ENCODE measurements around the gene GRIK2.

GRIK2 gene

GRCh38 chr6:101811108-101811507 is 417.6 kb downstream of the GRIK2 start:
- DNase-seq, result no peak

DNA sequence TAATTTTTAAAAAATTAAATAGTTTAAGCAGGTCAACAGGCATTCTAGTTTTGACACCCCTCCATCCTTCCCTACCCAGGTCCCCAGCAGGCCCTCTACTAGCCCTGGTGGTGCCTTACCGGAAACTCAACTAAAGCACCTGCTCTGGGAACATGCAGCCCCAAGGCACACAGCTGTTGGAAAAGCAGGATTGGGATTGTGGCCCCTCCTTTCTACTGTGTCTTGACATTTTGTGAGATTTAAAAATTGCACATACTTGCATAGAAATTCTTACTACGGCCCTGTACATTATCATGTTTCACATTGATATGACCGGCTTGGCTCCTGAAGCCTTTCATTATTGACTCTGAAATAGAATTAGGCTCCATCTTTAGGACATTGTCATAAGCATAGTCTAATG is 423.2 kb downstream of the GRIK2 start:
- DNase-seq, result no peak

DNA sequence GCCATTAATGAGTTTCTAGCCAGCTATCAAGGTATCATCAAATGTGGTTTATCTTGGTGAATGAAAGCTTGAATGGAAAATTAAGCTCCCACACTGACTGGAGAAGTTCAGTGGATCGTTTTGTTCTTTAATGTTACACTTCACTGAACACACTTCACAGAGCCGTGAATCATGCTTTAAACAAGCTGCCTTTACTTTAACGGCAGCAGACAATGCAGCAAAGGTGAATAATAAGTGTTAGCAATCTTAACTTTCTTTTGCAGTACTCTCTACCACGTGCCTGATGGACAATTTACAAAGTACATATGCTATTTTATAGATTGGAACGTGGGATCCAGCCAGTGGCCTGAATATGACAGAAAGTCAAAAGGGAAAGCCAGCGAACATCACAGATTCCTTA is 424.5 kb downstream of the GRIK2 start:
- no peak for DNase-seq

DNA sequence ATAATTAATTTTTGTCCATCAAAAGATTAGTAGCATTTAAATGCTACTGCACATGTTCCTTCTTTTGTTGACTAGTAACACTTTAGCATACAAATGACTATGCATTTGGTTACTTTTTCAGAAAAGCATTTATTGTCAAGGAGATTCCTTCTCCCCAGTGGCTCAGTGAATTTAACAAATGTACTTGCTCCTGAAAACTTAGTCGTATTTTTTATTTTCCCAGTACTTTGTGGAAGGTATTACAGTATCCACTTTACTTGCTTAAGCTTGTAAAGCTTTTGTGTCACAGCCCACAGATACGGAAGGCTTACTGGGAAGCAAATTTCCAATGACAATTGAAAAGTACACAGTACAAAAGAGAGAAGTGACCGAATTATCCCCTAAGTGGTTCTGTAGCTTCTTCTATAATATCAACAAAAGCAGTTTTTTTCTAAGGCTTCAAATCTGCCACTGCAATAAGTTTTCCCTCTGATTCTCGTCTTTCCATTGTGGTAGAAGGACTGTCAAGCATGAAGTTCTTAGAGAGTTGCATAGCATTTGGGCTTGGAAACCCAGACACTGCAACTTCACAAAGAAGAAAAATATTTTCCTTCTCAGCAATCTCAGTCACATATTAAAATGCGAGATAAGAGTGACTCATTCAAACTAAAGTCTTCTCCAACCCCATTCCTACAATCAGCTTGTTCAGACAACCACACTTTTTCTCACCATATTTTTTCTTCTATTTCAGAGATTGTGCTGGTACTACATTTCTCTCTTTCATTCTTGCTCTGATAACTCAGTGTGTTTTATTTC is 431.2 kb downstream of the GRIK2 start:
- no peak for DNase-seq

DNA sequence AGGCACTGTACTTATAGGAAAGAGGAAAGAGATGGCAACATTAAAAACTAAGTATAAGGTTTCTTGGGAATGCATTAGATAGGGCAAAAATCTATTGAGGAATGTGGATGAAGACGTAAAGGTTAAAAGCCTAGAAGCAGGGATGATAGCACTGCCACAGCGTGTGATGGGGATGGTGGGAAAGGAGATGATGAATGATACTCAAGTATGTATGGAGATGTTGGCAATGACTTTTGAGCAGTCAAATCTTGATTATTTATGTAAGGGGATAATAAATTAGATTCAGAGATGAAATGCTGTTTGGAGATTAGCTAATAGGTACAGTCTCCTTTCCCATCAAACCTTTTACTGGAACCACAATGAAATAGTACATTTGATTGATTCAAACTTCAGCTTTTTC is 432.8 kb downstream of the GRIK2 start:
- DNase-seq, result no peak

DNA sequence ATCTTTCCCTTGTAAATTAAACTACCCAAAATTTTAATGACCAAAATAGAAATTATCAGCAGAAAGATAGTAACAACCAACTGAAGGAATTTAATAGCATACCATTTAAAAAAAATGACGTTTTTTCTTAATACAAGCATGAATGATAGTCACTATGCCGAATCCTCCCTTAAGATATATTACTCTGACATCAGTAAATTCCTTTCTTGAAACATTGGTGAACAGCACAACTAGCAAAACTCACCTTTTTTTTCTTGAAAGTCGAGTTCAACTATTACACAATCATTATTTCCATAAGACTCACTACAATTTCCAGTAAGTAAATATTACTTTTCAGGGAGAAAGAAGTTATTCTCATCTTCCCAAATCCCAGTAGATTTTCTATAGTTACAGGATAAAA is 433.2 kb downstream of the GRIK2 start:
- DNase-seq, result no peak

GRCh38 chr6:101830501-101831031 is 437.1 kb downstream of the GRIK2 start:
- DNase-seq, result no peak

DNA sequence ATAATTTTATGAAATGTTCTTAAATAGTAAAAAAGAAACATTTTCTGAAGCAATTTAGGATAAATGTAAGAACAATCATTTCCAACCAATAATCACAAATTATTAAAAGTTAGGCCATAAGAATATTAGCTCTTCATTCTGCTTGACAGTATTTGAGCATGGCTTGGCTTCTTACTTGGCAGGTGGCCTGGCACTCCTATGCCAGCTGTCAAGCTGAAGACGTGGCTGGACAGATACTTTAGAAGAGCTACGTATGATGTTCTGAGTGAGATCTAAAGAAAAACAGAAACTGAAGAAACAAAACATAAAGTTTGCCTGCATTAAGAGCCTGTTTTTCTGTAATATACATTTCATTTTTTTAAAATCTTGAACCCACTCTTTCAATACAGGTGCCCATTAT is 438.9 kb downstream of the GRIK2 start:
- no peak for DNase-seq

- no peak for DNase-seq
These were observed 446.6 kb downstream of the GRIK2 start for GRCh38 chr6:101840100-101840499.

- DNase-seq, result no peak
These were observed 451.7 kb downstream of the GRIK2 start for GRCh38 chr6:101845172-101845571.

DNA sequence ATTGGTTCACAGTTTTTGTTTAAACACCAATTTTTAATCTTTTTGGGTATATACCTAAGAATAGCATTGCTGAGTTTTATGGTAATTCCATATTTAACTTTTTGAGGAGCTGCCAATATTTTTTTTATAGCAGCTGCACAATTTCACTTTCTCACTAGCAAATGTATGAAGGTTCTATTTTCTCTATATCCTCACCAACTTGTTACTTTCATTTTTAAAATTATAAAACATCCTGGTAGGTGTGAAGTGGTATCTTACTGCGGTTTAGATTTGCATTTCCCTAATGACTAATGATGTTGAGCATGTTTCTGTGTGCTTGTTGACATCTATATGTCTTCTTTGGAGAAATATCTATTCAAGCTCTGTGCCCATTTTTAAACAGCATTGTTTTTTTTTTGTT is 452.1 kb downstream of the GRIK2 start:
- no peak for DNase-seq

GRCh38 chr6:101847690-101848089 is 454.2 kb downstream of the GRIK2 start:
- no peak for DNase-seq

DNA sequence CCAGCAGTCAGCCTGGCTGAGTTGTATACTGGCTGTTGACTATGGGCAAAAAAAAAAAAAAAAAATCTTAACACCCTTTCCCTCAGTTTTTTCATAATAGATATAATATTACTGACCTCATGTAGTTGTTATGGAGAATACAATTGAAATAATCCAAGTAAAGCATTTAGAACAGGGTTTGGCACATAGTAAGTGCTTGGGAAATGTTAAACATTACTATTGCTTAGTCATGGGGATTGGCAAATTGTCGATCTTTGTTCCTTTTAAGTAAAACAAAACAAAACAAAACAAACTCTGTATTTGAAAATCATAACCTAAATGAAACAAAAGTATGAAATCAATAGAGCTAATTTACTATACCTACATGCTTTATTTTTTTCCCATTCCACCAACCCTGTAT is 458.4 kb downstream of the GRIK2 start:
- DNase-seq, result no peak

GRCh38 chr6:101853231-101854085 is 459.9 kb downstream of the GRIK2 start:
- no peak for DNase-seq

DNA sequence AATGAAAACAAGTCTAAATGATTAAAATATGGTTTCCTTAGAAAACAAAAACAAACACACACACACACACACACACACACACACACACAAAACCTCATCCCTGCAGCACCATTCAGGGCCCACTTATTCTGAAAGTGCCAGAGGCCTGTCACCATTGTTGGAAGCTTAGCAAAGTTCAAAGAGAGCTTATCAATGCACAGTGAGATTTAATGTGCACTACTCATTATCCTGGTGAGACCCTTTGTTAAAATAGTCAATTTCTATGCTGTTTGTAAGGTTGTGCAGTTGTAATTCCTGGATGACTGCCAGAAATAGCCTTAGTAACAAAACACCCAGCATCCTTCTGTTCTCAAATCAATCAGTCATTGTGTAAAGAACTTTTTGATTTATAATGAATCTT is 482.9 kb downstream of the GRIK2 start:
- DNase-seq, result no peak

DNA sequence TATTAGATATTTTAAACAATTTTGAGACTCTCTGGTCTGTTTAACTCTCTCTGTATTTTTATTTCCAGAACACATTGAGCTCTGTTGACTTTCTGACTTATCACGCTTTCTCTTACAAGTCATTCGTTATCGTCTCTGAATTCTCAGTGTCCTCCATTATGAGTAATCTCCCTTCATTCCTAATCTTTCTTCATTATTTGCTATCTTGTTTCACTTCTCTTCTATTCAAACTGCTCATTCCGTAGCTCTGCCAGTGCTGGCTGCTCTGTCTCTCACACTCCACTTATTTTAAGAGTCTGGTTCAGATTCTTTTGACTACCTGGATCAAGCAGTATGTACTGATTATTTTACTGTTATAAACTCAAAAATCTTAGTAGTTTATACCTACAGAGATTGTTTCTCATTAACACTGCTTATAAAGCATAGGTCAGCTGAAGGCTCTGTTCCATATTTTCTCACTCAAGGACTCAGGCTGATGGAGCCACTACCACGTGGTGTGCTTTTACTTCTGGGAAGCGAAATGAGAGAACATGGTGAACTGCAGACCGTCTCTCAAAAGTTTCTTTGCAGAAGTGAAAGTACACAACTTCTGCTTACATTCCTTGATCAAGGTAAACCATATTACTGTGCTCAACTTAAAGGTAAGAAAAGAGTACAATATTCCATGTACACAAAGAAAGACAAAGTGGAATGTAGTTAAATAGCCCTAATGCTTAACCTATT is 485.2 kb downstream of the GRIK2 start:
- DNase-seq, result no peak

GRCh38 chr6:101879782-101880181 is 486.3 kb downstream of the GRIK2 start:
- no peak for DNase-seq

DNA sequence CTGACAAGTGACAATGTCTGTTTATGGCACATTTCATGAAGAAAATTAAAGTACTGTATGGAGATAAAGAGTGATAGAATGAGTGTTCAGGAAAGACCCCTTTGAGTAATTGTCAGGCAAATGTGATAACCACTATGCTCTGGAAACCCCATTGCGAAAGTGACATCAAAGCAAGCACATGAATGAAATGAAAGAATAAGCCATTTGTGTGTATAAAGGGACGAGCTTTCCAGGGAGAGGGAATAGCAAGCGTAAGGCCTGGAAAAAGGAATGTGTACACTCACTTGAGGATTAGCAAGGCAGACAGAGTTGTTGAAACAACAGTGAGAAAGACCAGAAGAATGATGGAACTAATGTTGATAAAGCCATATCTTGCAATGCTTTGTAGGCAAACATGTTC is 490.0 kb downstream of the GRIK2 start:
- no peak for DNase-seq

- DNase-seq, result no peak
These were observed 494.0 kb downstream of the GRIK2 start for GRCh38 chr6:101887532-101887931.

DNA sequence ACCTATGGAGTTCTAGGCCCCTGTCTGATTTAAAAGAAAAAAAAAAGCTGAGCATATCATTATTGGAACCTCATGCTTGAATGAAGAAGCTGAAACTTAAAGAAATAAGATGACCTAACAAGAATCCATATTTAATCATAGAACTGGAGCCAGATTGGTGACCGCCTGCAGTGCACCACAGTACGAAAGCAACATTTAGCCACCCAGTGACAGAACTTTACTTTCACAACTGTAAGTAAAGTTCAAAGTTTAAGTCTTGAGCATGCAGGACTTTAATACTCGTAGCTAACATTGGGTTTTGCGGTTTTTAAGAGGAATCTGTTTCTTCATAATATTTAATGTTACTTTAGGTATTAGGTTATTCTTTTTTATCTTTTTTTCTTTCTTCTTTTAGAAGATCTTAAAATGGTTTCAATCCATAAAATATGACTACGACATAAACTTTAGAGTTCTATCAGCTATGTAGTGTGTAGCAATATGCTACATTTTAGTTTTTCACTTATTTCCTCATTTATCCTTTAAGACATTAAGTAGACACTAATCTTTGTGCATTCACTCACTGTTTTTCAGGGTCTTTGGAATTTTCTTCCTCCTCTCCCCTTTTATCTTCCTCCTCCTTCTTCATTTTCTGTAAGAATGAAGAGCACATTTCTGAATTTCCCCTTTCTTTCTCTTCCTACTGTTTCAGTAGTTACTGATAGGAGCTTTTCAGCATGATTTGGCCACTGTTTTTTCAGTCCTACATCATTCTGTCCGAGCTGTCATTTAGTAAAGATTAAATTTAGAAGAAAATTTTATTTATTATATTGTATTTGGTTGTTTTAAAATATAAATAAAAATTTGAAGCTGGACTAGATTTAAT is 514.1 kb downstream of the GRIK2 start:
- no peak for DNase-seq

DNA sequence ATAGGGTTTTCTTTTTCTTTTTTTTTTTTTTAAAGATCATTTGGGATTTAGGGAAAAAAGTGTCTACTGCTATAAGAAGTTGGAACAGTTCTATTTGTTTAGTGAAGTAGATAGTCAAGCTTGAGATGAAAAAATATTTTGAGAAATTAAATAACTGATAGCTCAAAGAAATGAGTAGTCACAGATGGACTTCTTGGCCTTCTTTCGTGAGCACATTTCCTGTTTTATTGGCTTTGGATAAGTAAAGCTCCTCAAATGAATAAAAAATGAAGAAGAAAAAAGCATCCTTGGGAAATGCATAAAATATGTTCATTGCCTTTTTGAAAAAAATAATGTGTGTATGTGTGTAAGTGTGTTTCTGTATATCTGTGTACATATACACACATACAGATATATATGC is 515.9 kb downstream of the GRIK2 start:
- DNase-seq, result no peak

DNA sequence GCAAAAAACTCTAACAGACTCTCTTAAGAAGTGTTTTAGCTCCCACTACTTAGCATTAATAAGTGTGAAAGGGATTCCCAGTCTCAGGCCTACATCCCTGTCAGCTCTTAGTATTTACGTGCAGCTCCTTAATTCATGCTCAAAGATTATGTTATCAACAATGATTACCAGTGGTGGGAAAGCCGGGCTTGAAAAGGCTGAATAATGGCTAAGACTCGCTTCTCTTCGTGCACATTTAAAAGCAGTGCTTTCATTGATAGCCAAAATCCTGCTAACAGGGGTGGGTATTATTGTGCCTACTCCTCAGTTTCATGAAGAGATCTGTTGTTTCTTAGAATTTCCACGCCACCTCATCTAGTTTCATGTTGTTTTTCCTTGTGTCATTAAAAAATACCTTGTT is 518.8 kb downstream of the GRIK2 start:
- no peak for DNase-seq

Measured in hippocampal formation (tissue), 2 donors.